ENCODE measurements around the gene GRID2. TPM values are rescaled to one million over a fixed set of nuclear protein-coding genes. Genes with fewer than 3 reads are reported as not detected.

Gene GRID2
- total and polyA plus RNA-seq, 5 experiments from 2014 or later = not detected

DNA sequence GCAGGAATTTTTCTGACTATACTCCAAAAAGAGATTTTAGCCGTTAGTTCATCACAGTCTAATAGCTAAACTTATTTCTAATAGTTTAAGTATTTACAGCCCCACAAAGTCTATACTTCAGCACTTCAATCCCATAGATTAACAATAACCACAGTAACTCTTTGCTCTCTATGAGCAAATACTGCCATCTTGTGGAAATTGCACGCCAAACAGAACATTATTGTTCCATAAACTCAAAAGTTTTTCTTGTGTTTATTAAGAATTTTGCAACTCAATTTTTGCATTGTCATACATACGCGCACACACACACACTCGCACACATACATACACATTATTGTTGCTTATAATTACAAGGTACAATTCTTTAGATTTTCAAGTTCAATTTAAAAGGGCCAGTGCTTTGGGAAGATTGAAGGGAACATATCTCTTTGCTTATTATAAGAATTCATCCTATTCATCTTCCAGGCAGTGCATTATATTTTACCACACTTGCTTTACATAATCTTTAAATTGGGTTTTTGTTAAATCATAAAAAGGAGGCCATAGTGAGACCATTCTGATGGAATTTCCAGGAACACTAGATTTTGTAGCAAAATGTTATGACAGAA, 1461.0 kb downstream of the GRID2 start:
- no peak overlapping the region for H3K4me3 Mint-ChIP-seq
- H3K27ac Mint-ChIP-seq = no peak overlapping the region
- POLR2A ChIA-PET = no interaction called here
- no peaks in the 10 kb centered on the region for H3K4me1 Mint-ChIP-seq
- peaks cover 0 to 6% (median 3%) of the 10 kb centered on the region in 5 donors for H3K27me3 Mint-ChIP-seq
- H3K9me3 Mint-ChIP-seq = no peaks in the 10 kb centered on the region
- no peak for DNase-seq
- no peaks in the 10 kb centered on the region for H3K36me3 Mint-ChIP-seq
- ATAC-seq = no peak

DNA sequence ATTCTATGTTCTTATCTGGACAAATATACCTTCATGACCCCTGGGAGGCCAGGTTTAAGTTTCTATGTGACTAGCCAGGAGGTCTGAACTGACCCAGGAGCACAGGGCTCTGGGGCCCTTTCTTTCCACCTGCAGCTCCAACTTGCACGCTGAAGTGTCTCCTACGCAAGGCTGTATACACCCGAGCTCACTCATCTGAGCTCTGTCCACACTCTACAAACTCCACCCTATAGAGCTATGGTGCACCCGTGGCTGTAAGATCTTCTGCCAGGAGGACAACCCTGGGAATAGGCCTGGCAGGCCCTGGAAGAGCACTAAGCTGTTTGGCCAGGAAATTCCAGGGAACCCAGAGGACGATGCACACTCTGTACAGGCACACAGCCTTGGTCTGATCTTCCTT, 1464.2 kb downstream of the GRID2 start:
- DNase-seq = no peak
- no peak for ATAC-seq
- H3K9me3 Mint-ChIP-seq = no peaks in the 10 kb centered on the region
- no peaks in the 10 kb centered on the region for H3K4me1 Mint-ChIP-seq
- H3K36me3 Mint-ChIP-seq = no peaks in the 10 kb centered on the region
- no peak overlapping the region for H3K4me3 Mint-ChIP-seq
- no peak overlapping the region for H3K27ac Mint-ChIP-seq
- H3K27me3 Mint-ChIP-seq = peaks cover 0 to 7% (median 0%) of the 10 kb centered on the region in 5 donors
- POLR2A ChIA-PET = no interaction called here

DNA sequence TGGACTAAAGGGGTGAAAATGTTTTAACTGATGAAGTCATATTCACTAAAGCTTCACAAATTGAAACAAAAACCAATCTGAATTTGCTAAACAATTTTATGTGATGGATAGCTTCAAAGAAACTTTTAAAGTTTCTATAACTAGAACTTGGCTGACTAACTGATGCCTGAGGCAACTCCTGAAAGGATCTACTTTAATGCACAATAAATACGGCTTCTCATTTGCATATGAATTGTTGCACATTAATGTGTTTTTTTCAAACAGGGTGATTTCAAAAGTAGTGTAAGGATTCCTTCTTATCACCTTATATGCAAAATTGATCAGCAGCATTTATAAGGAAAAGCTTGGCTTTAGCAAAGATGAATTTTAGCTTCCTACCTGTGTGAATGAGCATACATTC, 1466.4 kb downstream of the GRID2 start:
- POLR2A ChIA-PET = no interaction called here

DNA sequence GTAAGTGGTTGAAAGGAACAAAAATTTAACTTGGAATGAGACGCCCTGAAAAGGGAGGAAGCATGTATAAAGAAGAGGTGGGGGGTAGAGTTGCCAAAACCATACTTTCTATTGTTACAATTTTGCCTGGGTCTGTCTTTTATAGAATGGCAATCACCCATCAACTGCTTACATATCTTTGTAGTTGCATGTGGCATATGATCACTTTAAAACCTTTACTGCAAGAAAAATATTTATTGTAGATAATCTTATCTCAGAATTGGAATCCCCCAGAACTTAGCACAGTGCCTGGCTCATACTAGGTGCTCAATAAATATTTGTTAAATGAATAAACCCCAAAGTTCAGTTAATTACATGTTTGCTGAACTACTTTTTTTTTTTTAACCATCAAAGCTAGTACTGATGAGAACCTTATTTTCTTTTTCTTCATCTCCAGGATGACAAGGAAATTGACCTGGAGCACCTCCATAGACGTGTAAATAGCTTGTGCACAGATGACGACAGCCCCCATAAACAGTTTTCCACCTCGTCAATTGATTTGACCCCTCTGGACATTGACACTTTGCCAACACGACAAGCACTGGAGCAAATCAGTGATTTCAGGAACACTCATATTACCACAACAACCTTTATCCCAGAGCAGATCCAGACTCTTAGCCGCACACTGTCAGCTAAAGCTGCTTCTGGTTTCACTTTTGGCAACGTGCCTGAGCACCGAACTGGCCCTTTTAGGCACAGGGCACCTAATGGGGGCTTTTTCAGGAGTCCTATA, 1468.1 kb downstream of the GRID2 start:
- Mint-ChIP-seq H3K9me3 (peaks cover 0 to 2% (median 0%) of the 10 kb centered on the region in 9 donors), H3K36me3 (no peaks in the 10 kb centered on the region), H3K4me1 (no peaks in the 10 kb centered on the region), H3K4me3 (no peak overlapping the region), H3K27me3 (peaks cover 0 to 10% (median 2%) of the 10 kb centered on the region in 5 donors), H3K27ac (no peak overlapping the region)
- ATAC-seq (no peak), DNase-seq (no peak)
- POLR2A ChIA-PET = no interaction called here

More for the DNA sequence above, 1466.4 kb downstream of the GRID2 start:
- H3K9me3 Mint-ChIP-seq = peaks cover 0 to under 1% (median 0%) of the 10 kb centered on the region in 9 donors
- DNase-seq (no peak), ATAC-seq (no peak)
- no peaks in the 10 kb centered on the region for H3K36me3 Mint-ChIP-seq
- H3K27ac Mint-ChIP-seq = no peak overlapping the region
- H3K27me3 Mint-ChIP-seq = peaks cover 0 to 8% (median 2%) of the 10 kb centered on the region in 5 donors
- H3K4me3 Mint-ChIP-seq = no peak overlapping the region
- no peaks in the 10 kb centered on the region for H3K4me1 Mint-ChIP-seq

DNA sequence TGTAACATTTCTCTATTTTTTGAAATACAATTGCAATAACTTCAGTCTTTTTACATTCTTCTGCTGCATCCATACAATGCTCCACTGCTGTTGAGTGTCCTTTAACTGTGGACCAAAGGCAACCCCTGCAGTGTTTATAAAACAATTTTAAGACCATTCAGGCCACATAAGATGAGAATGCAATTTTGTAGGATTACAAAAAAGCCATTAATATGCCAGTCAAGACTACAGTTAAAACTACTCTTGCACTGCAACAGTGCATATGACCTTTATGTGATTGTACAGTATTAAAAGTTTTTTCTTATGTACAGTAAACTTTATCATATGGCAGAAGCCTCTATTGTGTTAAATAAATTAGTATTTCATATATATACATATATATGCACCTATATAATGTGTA, 1469.1 kb downstream of the GRID2 start:
- H3K27ac Mint-ChIP-seq = no peak overlapping the region
- H3K36me3 Mint-ChIP-seq = no peaks in the 10 kb centered on the region
- peaks cover 0 to 2% (median 0%) of the 10 kb centered on the region in 9 donors for H3K9me3 Mint-ChIP-seq
- ATAC-seq (no peak), DNase-seq (no peak)
- peaks cover 0 to 10% (median 2%) of the 10 kb centered on the region in 5 donors for H3K27me3 Mint-ChIP-seq
- no peak overlapping the region for H3K4me3 Mint-ChIP-seq
- POLR2A ChIA-PET = no interaction called here
- no peaks in the 10 kb centered on the region for H3K4me1 Mint-ChIP-seq

DNA sequence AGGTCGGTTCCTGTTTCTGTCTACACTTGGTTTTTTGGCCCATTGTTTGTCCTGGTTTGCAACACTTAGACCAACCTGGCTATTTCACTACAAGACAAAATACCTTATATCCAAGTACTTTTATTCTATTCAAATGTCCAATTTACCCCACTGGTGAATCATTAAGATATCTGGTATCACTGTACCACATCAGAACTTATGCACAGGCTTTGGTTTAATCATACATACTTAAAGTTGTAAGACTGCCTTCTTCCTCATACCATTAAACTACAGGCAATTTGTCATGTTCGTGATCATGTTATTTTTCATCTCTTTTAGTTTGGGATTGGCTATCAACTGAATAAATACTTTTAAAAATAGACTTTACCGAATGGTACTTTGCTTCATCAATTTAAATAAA, 1471.8 kb downstream of the GRID2 start:
- Mint-ChIP-seq H3K4me1 (no peaks in the 10 kb centered on the region), H3K27ac (no peak overlapping the region), H3K4me3 (no peak overlapping the region), H3K36me3 (no peaks in the 10 kb centered on the region), H3K9me3 (peaks cover 0 to 2% (median 0%) of the 10 kb centered on the region in 9 donors), H3K27me3 (peaks cover 0 to 17% (median 2%) of the 10 kb centered on the region in 5 donors)
- no peak for DNase-seq
- ATAC-seq = no peak
- POLR2A ChIA-PET = no interaction called here

DNA sequence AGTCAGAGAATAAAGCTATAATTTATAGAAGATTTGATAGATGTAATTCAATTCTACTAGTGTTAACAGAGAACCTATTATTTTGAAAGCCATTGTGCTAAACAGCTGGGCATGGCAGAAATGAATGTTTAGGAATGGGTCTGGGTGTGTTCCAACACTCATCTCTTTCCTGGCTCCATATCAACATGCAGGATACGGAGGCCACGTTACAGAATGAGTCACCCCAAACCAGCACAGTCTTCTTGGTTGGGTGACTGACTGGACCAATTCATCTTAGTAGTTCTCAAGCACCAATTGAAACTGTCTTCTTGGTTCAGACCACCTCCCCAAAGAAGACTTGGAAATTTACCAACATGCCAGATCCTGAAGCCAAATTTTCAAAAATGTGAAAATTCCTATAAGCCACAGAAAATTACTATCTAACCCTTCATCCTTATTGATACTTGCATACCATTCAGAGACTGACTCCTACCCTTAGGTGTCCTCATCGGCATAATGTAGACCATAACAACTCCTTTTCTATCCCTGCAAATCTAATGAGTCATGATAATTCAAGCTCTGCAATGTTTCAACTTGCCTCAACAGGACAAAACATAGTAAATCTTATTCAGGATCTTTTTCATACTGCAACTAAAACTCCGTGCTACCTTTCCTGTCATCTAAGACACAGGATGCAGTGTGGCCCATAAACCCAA, 1472.8 kb downstream of the GRID2 start:
- Mint-ChIP-seq H3K4me1 (no peaks in the 10 kb centered on the region), H3K27ac (no peak overlapping the region), H3K9me3 (peaks cover 0 to 2% (median 0%) of the 10 kb centered on the region in 9 donors), H3K4me3 (no peak overlapping the region), H3K27me3 (peaks cover 0 to 23% (median 2%) of the 10 kb centered on the region in 5 donors), H3K36me3 (no peaks in the 10 kb centered on the region)
- DNase-seq (no peak), ATAC-seq (no peak)
- POLR2A ChIA-PET = no interaction called here

DNA sequence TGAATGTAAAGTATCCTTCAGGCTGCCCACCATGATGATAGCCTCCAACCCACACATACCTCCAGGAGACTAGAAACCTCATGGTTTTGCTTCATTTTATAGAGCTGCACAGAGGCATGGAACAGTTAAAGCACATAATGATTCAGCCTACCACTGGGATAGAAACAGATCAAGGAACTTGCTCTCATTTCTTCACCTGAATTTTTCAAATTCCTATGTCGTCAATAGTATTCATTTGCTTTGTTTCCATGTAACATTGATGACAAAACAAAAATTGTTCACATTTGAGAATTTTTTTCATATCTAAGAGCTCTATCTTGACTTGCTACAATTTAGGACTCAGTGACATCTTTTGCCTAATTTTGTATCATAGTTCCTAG, 1473.3 kb downstream of the GRID2 start:
- Mint-ChIP-seq H3K27me3 (peaks cover 0 to 23% (median 2%) of the 10 kb centered on the region in 5 donors), H3K4me3 (no peak overlapping the region), H3K36me3 (no peaks in the 10 kb centered on the region), H3K4me1 (no peaks in the 10 kb centered on the region), H3K27ac (no peak overlapping the region), H3K9me3 (peaks cover 0 to 2% (median 0%) of the 10 kb centered on the region in 9 donors)
- POLR2A ChIA-PET = no interaction called here
- DNase-seq (no peak), ATAC-seq (no peak)

DNA sequence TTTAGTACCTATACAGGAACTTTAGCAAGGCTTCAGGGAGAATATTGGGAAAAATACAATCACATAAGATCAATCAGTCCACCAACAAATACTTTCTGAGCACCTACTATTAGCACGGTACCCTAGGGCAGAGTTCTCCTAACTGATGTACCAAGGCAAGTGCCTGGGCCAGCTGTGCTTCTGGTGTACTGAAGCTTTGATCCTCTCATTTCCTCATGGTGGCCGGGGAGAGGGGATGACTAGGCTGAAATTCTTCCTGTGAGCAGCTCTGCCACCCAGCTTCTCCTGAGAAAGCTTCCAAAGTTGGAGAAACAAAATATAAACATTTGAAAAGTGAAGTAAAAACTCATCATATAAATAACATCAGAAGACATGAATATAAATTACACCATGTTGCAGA, 1475.5 kb downstream of the GRID2 start:
- H3K27ac Mint-ChIP-seq = no peak overlapping the region
- H3K27me3 Mint-ChIP-seq = peaks cover 0 to 23% (median 2%) of the 10 kb centered on the region in 5 donors
- no peak for ATAC-seq
- peaks cover 0 to 2% (median 0%) of the 10 kb centered on the region in 9 donors for H3K9me3 Mint-ChIP-seq
- H3K4me3 Mint-ChIP-seq = no peak overlapping the region
- no peaks in the 10 kb centered on the region for H3K4me1 Mint-ChIP-seq
- no peak for DNase-seq
- H3K36me3 Mint-ChIP-seq = no peaks in the 10 kb centered on the region
- POLR2A ChIA-PET = no interaction called here

DNA sequence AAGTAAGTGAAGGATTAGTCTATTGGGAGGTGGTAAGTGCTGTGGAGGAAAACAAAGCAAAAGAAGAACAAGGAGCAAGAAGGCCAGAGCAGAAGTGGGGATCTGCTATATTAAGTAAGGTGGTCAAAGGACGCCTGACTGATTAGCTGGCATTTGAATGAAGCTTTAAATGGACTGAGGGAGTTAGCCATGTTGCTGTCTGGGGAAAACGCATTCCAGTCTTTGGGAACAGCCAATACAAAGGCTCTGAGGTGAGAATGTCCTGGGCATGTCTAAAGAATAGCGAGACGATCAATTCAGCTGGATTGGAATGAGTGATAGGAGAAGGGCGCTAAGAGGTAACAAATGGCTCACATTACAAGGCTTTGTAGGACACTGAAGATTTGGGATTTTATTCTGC, 1476.3 kb downstream of the GRID2 start:
- Mint-ChIP-seq H3K27me3 (peaks cover 0 to 23% (median 0%) of the 10 kb centered on the region in 5 donors), H3K9me3 (peaks cover 0 to 2% (median 0%) of the 10 kb centered on the region in 9 donors), H3K27ac (no peak overlapping the region), H3K4me1 (no peaks in the 10 kb centered on the region), H3K4me3 (no peak overlapping the region), H3K36me3 (no peaks in the 10 kb centered on the region)
- ATAC-seq (no peak), DNase-seq (no peak)
- POLR2A ChIA-PET = no interaction called here

DNA sequence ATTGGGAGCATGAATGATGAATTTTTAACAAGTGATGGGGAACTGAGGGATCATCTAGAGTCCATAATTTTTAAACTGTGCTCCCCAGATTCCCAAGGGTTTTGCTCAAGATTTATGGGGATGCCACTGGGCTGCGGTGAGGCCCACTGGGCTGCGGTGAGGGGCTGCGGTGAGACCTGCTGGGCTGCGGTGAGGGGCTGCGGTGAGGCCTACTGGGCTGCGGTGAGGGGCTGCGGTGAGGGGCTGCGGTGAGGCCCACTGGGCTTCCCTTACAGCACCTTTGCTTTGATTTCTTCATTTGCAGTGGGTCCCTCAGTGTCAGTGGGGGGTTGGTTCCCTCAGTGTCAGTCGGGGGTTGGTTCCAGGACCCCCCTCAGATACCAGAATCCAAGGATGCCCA, 1477.4 kb downstream of the GRID2 start:
- POLR2A ChIA-PET = no interaction called here
- no peak for DNase-seq
- H3K4me1 Mint-ChIP-seq = no peaks in the 10 kb centered on the region

GRCh38 chr4:93786149-93786548, 1482.4 kb downstream of the GRID2 start:
- H3K36me3 Mint-ChIP-seq = no peaks in the 10 kb centered on the region
- no peak overlapping the region for H3K4me3 Mint-ChIP-seq
- peaks cover 0 to 10% (median 0%) of the 10 kb centered on the region in 5 donors for H3K27me3 Mint-ChIP-seq
- POLR2A ChIA-PET = no interaction called here
- ATAC-seq (no peak), DNase-seq (no peak)
- H3K4me1 Mint-ChIP-seq = no peaks in the 10 kb centered on the region
- no peak overlapping the region for H3K27ac Mint-ChIP-seq
- no peaks in the 10 kb centered on the region for H3K9me3 Mint-ChIP-seq

More for the DNA sequence above, 1477.4 kb downstream of the GRID2 start:
- Mint-ChIP-seq H3K27me3 (peaks cover 0 to 23% (median 0%) of the 10 kb centered on the region in 5 donors), H3K4me3 (no peak overlapping the region), H3K9me3 (peaks cover 0 to 2% (median 0%) of the 10 kb centered on the region in 9 donors), H3K36me3 (no peaks in the 10 kb centered on the region), H3K27ac (no peak overlapping the region)
- ATAC-seq = no peak

- H3K36me3 Mint-ChIP-seq = no peaks in the 10 kb centered on the region
Observed at GRCh38 chr4:93788712-93789111, 1484.9 kb downstream of the GRID2 start.

More at GRCh38 chr4:93788712-93789111, 1484.9 kb downstream of the GRID2 start:
- Mint-ChIP-seq H3K27ac (no peak overlapping the region), H3K4me3 (no peak overlapping the region), H3K27me3 (peaks cover 0 to 10% (median 0%) of the 10 kb centered on the region in 5 donors), H3K4me1 (no peaks in the 10 kb centered on the region), H3K9me3 (no peaks in the 10 kb centered on the region)
- DNase-seq = no peak
- POLR2A ChIA-PET = no interaction called here
- no peak for ATAC-seq

Data from naive thymus-derived CD8-positive, alpha-beta T cell (primary cell).